Measurements from ENCODE around the gene INO80E.
"Not testable (repeated sequence)": the region's sequence is repeated elsewhere in the genome, so short reads cannot be mapped to it uniquely, and the experiment has no call there.

Gene INO80E, protein sequence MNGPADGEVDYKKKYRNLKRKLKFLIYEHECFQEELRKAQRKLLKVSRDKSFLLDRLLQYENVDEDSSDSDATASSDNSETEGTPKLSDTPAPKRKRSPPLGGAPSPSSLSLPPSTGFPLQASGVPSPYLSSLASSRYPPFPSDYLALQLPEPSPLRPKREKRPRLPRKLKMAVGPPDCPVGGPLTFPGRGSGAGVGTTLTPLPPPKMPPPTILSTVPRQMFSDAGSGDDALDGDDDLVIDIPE

GRCh38 chr16:29995911-29996765 lies at the start of gene INO80E:
INO80E (plus strand) TSS chr16:29996241; CDS start chr16:29996311, 70 bp downstream.
- peak; percentile 88 for DNase-seq (ENCODE audit: low read depth)

GRCh38 chr16:29947897-29948296 lies 48.1 kb upstream of the INO80E start:
- no peak for DNase-seq (ENCODE audit: low read depth)

GRCh38 chr16:29950806-29951461 lies 45.1 kb upstream of the INO80E start:
- DNase-seq (ENCODE audit: low read depth) = no peak

DNA sequence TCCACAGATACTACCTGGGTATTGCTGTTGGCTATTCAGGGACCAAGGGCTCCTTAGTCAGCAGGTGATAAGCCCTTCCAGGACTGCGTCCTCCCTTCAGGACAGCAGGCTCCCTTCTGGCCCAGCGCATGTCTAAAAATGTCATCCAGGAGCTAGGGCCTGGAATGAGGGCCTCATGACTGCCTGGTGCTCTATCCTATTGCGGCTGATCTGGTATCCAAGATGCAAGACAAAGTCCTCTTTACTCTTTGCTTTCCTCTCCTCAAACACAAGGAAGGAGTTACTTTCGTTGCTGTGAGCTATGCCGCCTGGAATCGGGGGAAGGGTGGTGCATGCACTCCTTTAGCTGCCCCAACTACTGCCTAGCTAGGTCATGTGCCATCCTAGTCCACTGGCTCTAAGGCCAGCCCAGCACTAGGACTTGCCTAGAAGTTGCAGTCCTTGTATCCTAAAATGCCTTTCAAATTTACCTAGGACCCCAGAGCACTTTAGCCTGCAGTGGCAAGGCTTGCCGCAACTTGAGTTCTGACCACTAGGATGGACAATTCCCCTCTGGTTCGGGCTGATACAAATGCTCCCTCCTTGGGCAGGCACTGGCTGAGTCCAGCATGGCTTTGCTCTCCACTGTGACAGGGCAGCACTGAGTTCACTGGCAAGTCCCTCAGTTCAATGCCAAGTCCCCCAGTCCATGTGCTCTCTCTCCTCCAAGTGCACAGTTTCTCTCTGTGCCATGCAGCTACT lies 44.2 kb upstream of the INO80E start:
- no peak for DNase-seq (ENCODE audit: low read depth)

DNA sequence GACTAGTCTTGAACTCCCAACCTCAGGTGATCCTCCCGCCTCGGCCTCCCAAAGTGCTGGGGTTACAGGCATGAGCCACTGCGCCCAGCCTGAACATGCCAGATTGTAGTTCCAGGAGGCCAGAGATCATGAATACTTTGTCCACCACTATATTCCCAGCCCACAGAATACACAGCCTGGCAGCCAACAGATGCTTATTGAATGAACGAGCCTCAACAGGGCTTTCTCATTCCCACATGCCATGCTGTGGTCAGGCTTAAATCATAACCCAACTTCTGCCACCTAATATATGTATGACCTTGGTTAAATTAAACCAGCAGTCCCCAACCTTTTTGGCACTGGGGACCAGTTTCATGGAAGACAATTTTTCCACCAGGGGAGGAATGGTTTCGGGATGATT lies 37.3 kb upstream of the INO80E start:
- no peak for DNase-seq (ENCODE audit: low read depth)

- DNase-seq (ENCODE audit: low read depth) = no peak
These were observed 36.7 kb upstream of the INO80E start for GRCh38 chr16:29959293-29959692.

DNA sequence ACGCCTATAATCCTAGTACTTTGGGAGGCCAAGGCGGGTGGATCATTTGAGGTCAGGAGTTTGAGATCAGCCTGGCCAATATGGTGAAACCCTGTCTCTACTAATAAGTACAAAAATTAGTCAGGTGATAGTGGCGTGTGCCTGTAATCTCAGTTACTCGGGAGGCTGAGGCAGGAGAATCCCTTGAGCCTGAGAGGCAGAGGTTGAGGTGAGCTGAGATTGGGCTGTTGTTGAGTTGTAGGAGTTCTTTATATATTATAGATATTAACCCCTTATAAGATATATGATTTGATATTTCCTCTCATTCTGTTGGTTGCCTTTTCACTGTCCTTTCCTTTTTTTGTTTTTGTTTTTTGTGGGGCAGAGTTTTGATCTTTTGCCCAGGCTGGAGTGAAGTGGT lies 36.2 kb upstream of the INO80E start:
- DNase-seq (ENCODE audit: low read depth) = not testable (repeated sequence)

GRCh38 chr16:29961127-29961478 lies 34.9 kb upstream of the INO80E start:
- DNase-seq (ENCODE audit: low read depth) = no peak

DNA sequence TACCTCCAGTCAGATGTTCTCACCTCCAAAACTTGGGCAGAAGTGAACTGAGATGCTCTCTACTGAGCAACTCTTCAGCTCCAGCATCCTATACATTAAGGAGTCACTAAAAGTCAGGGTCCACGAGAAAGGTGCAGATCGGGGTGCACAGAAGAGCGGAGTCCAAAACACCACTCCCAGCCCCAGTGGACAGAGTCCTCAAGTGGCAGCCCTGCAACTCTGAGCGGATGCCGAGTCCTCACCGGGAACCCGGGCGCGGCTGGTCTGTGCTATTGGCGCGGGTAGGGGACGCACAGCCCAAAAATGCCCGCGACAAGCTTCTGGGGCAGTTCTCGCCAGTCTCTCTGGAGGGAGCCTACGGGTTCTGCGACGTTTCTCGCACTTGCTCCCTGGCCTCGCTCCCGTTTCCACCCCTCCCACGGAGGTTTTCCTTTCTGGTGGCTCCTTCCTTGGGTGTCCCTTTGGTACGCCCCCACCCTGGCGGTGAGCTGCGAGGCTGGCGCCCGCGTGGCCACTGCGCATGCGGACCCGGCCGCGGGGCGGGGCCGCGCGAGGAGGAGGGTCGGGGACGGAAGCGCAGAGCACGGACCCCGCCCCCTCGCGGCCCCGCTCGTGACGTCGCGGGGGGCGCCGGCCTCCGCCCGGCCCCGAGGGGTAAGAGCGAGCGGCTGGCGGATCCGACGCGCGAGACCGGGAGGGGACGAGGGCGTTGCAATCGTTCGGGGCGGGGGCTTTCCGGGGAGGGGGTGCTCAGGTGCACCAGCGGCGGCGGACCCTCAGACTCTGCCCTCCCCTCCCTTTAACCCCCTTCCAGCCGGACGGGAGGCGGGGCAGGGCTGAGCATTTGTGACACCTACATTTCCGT lies 34.3 kb upstream of the INO80E start, which contains the start of gene TMEM219:
Gene TMEM219, plus strand, starts transcription at position 601 of the 865 bp plus-strand sequence. CDS start 1,065 bp downstream, outside the sequence.
- peak; percentile 64 for DNase-seq (ENCODE audit: low read depth)

- no peak for DNase-seq (ENCODE audit: low read depth)
These were observed 33.6 kb upstream of the INO80E start for GRCh38 chr16:29962344-29962994.

GRCh38 chr16:29963021-29963743 lies 32.9 kb upstream of the INO80E start:
- no peak for DNase-seq (ENCODE audit: low read depth)

GRCh38 chr16:29968205-29968604 lies 27.8 kb upstream of the INO80E start:
- no peak for DNase-seq (ENCODE audit: low read depth)

GRCh38 chr16:29971304-29971703 lies 24.7 kb upstream of the INO80E start:
- no peak for DNase-seq (ENCODE audit: low read depth)

GRCh38 chr16:29972500-29972899 lies 23.5 kb upstream of the INO80E start:
- no peak for DNase-seq (ENCODE audit: low read depth)

GRCh38 chr16:29972992-29973383 lies 23.1 kb upstream of the INO80E start:
- DNase-seq (ENCODE audit: low read depth) = no peak

GRCh38 chr16:29973384-29974246 lies 22.4 kb upstream of the INO80E start, which contains the start of gene TAOK2:
TAOK2 (plus strand) TSS chr16:29973868; CDS start chr16:29977773, 3,905 bp downstream.
- peak; percentile 99 for DNase-seq (ENCODE audit: low read depth)

GRCh38 chr16:29974291-29975133 lies 21.5 kb upstream of the INO80E start:
- DNase-seq (ENCODE audit: low read depth) = no peak

DNA sequence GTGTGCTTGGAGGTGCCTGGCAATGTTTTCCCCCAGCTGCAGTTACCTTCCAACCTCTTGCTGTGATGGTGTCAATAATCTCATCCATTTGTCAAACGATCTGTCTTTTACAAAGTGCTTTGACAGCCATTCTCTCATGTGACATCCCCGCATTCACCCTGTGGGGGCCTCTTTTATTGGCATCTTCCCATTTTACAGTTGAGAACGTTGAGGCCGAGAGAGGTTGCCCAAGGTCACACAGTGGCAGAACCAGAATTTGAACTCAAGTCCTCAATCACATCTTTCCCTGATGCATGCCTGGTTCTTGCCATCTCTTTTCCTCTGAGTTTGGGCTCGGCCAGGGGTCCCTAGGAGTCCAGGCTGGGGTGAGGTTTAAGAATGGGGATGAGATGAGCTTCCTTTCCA lies 20.9 kb upstream of the INO80E start:
- no peak for DNase-seq (ENCODE audit: low read depth)

All from fibroblast of the conjunctiva (primary cell).